IMR-90 (cell line): ENCODE measurements around the gene ZNF609. TPM values are rescaled to one million over a fixed set of nuclear protein-coding genes. Genes with fewer than 3 reads are reported as not detected.

Source experiments
- ATAC-seq: fragments of 200-7000 bp; cut with Tn5 transposase; 2 replicates; pipeline ENCODE4 v1.9.1; 2020; ENCODE audit warnings: low read depth, mild to moderate bottlenecking, moderate library complexity
- BruUV-seq: library from RNA; stranded (reverse); fragments of 400-500 nt; replicated peaks from 2 replicates; lab custom pipeline; 2021; lab: Mats Ljungman, UMichigan
- CTCF ChIA-PET: fragments of 300-600 bp; formaldehyde crosslinking; extraction: SDS; loops from one replicate; lab custom pipeline; 2021; ENCODE audit warnings: antibody characterized with exemption; lab: Yijun Ruan, JAX
- POLR2A ChIA-PET: fragments of 300-600 bp; sonication (Branson Sonifier 250); formaldehyde crosslinking; loops from one replicate; lab custom pipeline; 2022; ENCODE audit warnings: antibody characterized with exemption; ENCODE audit not compliant: unreplicated experiment; lab: Charles Lee
- DNase-seq: peaks from one replicate; pipeline ENCODE4 v3.0.0; 2013
- H2AFZ ChIP-seq: replicated peaks from 2 replicates; pipeline ENCODE3; 2013; ENCODE audit warnings: low read length, mild to moderate bottlenecking; ENCODE audit not compliant: poor library complexity
- H2AK5ac ChIP-seq: 2 replicates; pipeline ENCODE4 v1.6.1; 2013; ENCODE audit warnings: low read depth, low read length, inconsistent platforms
- H2AK9ac ChIP-seq: replicated peaks from 2 replicates; pipeline ENCODE3; 2013; ENCODE audit warnings: mild to moderate bottlenecking, low read depth, low read length, moderate library complexity; ENCODE audit not compliant: poor library complexity
- H2BK120ac ChIP-seq: 2 replicates; pipeline ENCODE4 v1.6.1; 2013; ENCODE audit warnings: low read depth, low read length, inconsistent platforms
- H2BK15ac ChIP-seq: 3 replicates; pipeline ENCODE4 v1.6.1; 2013; ENCODE audit warnings: low read depth, low read length, inconsistent platforms
- H2BK20ac ChIP-seq: 2 replicates; pipeline ENCODE4 v1.6.1; 2013; ENCODE audit warnings: low read depth, mild to moderate bottlenecking, inconsistent platforms, low read length, moderate library complexity
- H2BK5ac ChIP-seq: 2 replicates; pipeline ENCODE4 v1.6.1; 2013; ENCODE audit warnings: mild to moderate bottlenecking, low read depth, low read length, inconsistent platforms; ENCODE audit not compliant: poor library complexity, severe bottlenecking
- H3K14ac ChIP-seq: replicated peaks from 2 replicates; pipeline ENCODE4 v1.6.1; 2013; ENCODE audit warnings: low read depth, low read length, inconsistent platforms
- H3K18ac ChIP-seq: 2 replicates; pipeline ENCODE4 v1.6.1; 2013; ENCODE audit warnings: low read depth, low read length, control low read depth
- H3K23ac ChIP-seq: 2 replicates; pipeline ENCODE4 v1.6.1; 2013; ENCODE audit warnings: low read depth, low read length, inconsistent platforms
- H3K27ac ChIP-seq: 2 replicates; pipeline ENCODE4 v1.5.1; 2013; ENCODE audit warnings: mild to moderate bottlenecking, control low read depth, low read length; ENCODE audit not compliant: insufficient read depth
- H3K27me3 ChIP-seq: 2 replicates; pipeline ENCODE4 v1.6.1; 2013; ENCODE audit warnings: low read length; ENCODE audit not compliant: control insufficient read depth, insufficient read depth
- H3K36me3 ChIP-seq: 2 replicates; pipeline ENCODE4 v1.6.1; 2013; ENCODE audit warnings: low read length, mixed read lengths; ENCODE audit not compliant: control insufficient read depth, insufficient read depth
- H3K4ac ChIP-seq: 2 replicates; pipeline ENCODE4 v1.6.1; 2013; ENCODE audit warnings: low read depth, low read length, inconsistent platforms
- H3K4me1 ChIP-seq: 2 replicates; pipeline ENCODE4 v1.6.1; 2013; ENCODE audit warnings: low read length, mixed read lengths; ENCODE audit not compliant: control insufficient read depth, insufficient read depth
- H3K4me2 ChIP-seq: 2 replicates; pipeline ENCODE4 v1.6.1; 2013; ENCODE audit warnings: low read depth, mild to moderate bottlenecking, control low read depth, low read length, moderate library complexity
- H3K4me3 ChIP-seq: 2 replicates; pipeline ENCODE4 v1.5.1; 2013; ENCODE audit warnings: low read depth, mild to moderate bottlenecking, control low read depth, low read length, moderate library complexity; ENCODE audit not compliant: insufficient read depth
- H3K56ac ChIP-seq: 2 replicates; pipeline ENCODE4 v1.6.1; 2013; ENCODE audit warnings: low read length, inconsistent platforms; ENCODE audit not compliant: insufficient read depth; ENCODE audit errors: extremely low read depth
- H3K79me1 ChIP-seq, 2 experiments: 2 replicates each; pipeline ENCODE4 v1.6.1; 2013; ENCODE audit warnings: low read length in 2 of 2, inconsistent platforms in 1 of 2, low read depth in 1 of 2
- H3K9ac ChIP-seq: 2 replicates; pipeline ENCODE4 v1.6.1; 2013; ENCODE audit warnings: low read depth, low read length, control low read depth
- H3K9me1 ChIP-seq: 2 replicates; pipeline ENCODE4 v1.6.1; 2013; ENCODE audit warnings: low read length, inconsistent platforms; ENCODE audit not compliant: insufficient read depth
- H3K9me3 ChIP-seq: 2 replicates; pipeline ENCODE4 v1.6.1; 2013; ENCODE audit warnings: low read length; ENCODE audit not compliant: control insufficient read depth, insufficient read depth
- H4K20me1 ChIP-seq: 2 replicates; pipeline ENCODE4 v1.6.1; 2013; ENCODE audit warnings: low read length, inconsistent platforms; ENCODE audit not compliant: insufficient read depth
- H4K5ac ChIP-seq: 2 replicates; pipeline ENCODE4 v1.6.1; 2013; ENCODE audit warnings: mild to moderate bottlenecking, low read depth, low read length, control low read depth
- H4K8ac ChIP-seq, 2 experiments: 2 replicates each; pipeline ENCODE4 v1.6.1; 2013; ENCODE audit warnings: low read depth in 2 of 2, low read length in 2 of 2, control low read depth in 1 of 2, inconsistent platforms in 1 of 2
- H4K91ac ChIP-seq: 2 replicates; pipeline ENCODE4 v1.6.1; 2013; ENCODE audit warnings: low read depth, low read length, inconsistent platforms; ENCODE audit not compliant: insufficient read depth
- FOS ChIP-seq: fragments of 150-350 bp; IDR thresholded peaks from 2 replicates; pipeline ENCODE4 v1.6.1; 2016; ENCODE audit warnings: low read depth, low read length
- MAFK ChIP-seq: IDR thresholded peaks from 2 replicates; pipeline ENCODE4 v1.6.1; 2012; ENCODE audit warnings: low read depth, low read length, improper control_type of control experiment
- NFE2L2 ChIP-seq: fragments of 150-350 bp; IDR thresholded peaks from 2 replicates; pipeline ENCODE4 v1.6.1; 2016; ENCODE audit warnings: low read depth, mild to moderate bottlenecking, low read length
- RCOR1 ChIP-seq: IDR thresholded peaks from 2 replicates; pipeline ENCODE4 v1.6.1; 2012; ENCODE audit warnings: mild to moderate bottlenecking, low read length, improper control_type of control experiment; ENCODE audit not compliant: insufficient replicate concordance
- WGBS, 2 experiments: methylation state at CpG; one replicate each; pipeline versions ENCODE4 v1.1.5 to v1.1.7; 2013; ENCODE audit warnings: missing lambda C conversion rate in 2 of 2; ENCODE audit not compliant: insufficient read length in 1 of 2; ENCODE audit errors: extremely low coverage in 2 of 2; 5-methylcytosine and 5-hydroxymethylcytosine counted together
- dilution Hi-C: fragments of 300-500 bp; cut with HindIII; formaldehyde crosslinking; loops from one replicate; pipeline ENCODE4 v1.14.3; 2018; ENCODE audit warnings: low sequenced_read_pairs; ENCODE audit not compliant: unreplicated experiment
- in situ Hi-C: fragments of 300-500 bp; cut with MboI; formaldehyde crosslinking; loops from 3 replicates; pipeline ENCODE4 v1.14.3; 2019; ENCODE audit warnings: low sequenced_read_pairs, inconsistent platforms, mixed read lengths
- intact Hi-C: fragments of 100-400 bp; cut with micrococcal nuclease; formaldehyde crosslinking; loops from 2 replicates; pipeline ENCODE4 v1.10.0; 2022
- polyA plus RNA-seq, 3 experiments: library from polyadenylated mRNA; depleted of rRNA; stranded (reverse); fragments of >200 nt; gene quantifications; 2 replicates each; pipeline ENCODE4 v1.2.3, GENCODE V29; 2012; ENCODE audit warnings: low replicate concordance in 1 of 3
- total RNA-seq: library from RNA; depleted of rRNA; stranded (reverse); fragments of >200 nt; gene quantifications from 2 replicates; pipeline ENCODE4 v1.2.3, GENCODE V29; 2012

The ZNF609 gene
- total and polyA plus RNA-seq, 2 of the 4 experiments (the other 2 are of a cell fraction), result 10.4 to 12.5 TPM

- POLR2A ChIA-PET, result interaction anchor here (0.7 kb wide), 1 partner anchor 218 kb away, joined by 7 read pairs; no protein-coding TSS in a partner anchor
- Histone ChIP-seq H4K20me1 (peaks cover 30% of the 10 kb centered on the region), H3K27ac (no peak overlapping the region)
Measured at GRCh38 chr15:64574301-64575017, 114.1 kb downstream of the ZNF609 start.

More at GRCh38 chr15:64574301-64575017, 114.1 kb downstream of the ZNF609 start:
- CTCF ChIA-PET, result no interaction called here
- Histone ChIP-seq H3K4ac (no peak overlapping the region), H3K79me1 (peaks cover 36 to 61% of the 10 kb centered on the region in 2 experiments), H3K9me3 (no peaks in the 10 kb centered on the region; the same call in 1 of the 2 replicates), H2BK15ac (no peak overlapping the region), H3K4me2 (peak overlapping the region; percentile 1; the same call in 1 of the 2 replicates), H3K36me3 (0 out of 2 replicates have a peak, but pooled peaks cover 3% of the 10 kb centered on the region), H3K9me1 (no peaks in the 10 kb centered on the region; the same call in 1 of the 2 replicates), H2AK9ac (no peak overlapping the region), H2BK5ac (no peak overlapping the region), H3K4me1 (peaks cover 6% of the 10 kb centered on the region), H3K27me3 (no peaks in the 10 kb centered on the region), H2BK120ac (no peak overlapping the region), H2AK5ac (no peak overlapping the region), H4K5ac (no peak overlapping the region), H3K14ac (no peak overlapping the region), H3K23ac (no peak overlapping the region), H2BK20ac (no peak overlapping the region), H3K56ac (no peak overlapping the region), H4K8ac (no peak overlapping the region), H3K18ac (no peak overlapping the region), H4K91ac (no peak overlapping the region), H3K4me3 (no peak overlapping the region), H3K9ac (no peak overlapping the region), H2AFZ (no peak overlapping the region)
- in situ Hi-C loops (no loop called here), intact Hi-C loops (no loop called here), dilution Hi-C loops (no loop called here)
- ATAC-seq (peak; percentile 87), DNase-seq (peak; percentile 75)
- TF ChIP-seq NFE2L2 (no peak), RCOR1 (no peak), FOS (no peak), MAFK (no peak)
- BruUV-seq, result no TSS peak
- no CpG with 5 or more reads among the region's 1 CpG for whole genome bisulfite sequencing, 2 experiments
